Endodermal cell (in vitro differentiated cells): ENCODE results near the gene PADI1. TPM values are rescaled to one million over a fixed set of nuclear protein-coding genes. Genes with fewer than 3 reads are reported as not detected.

Source experiments
- DNase-seq: peaks from one replicate; pipeline ENCODE4 v3.0.0-alpha.2; 2017
- H3K27ac ChIP-seq: 2 replicates; pipeline ENCODE4 v1.5.1; 2013; ENCODE audit warnings: mild to moderate bottlenecking, low read depth, low read length, moderate library complexity
- H3K27me3 ChIP-seq: 2 replicates; pipeline ENCODE4 v1.6.1; 2013; ENCODE audit warnings: mild to moderate bottlenecking, low read length, moderate library complexity; ENCODE audit not compliant: insufficient read depth, control insufficient read depth, poor library complexity, severe bottlenecking
- H3K36me3 ChIP-seq: 2 replicates; pipeline ENCODE4 v1.7.0; 2013; ENCODE audit warnings: mild to moderate bottlenecking, low read length, moderate library complexity; ENCODE audit not compliant: control insufficient read depth, insufficient read depth
- H3K4me1 ChIP-seq: one replicate; pipeline ENCODE4 v1.7.0; 2013; ENCODE audit warnings: low read length; ENCODE audit not compliant: control insufficient read depth, insufficient read depth
- H3K4me3 ChIP-seq: 2 replicates; pipeline ENCODE4 v1.5.1; 2013; ENCODE audit warnings: mild to moderate bottlenecking, low read length, moderate library complexity
- H3K9ac ChIP-seq: 2 replicates; pipeline ENCODE4 v1.6.1; 2013; ENCODE audit warnings: mild to moderate bottlenecking, low read length, moderate library complexity; ENCODE audit not compliant: poor library complexity, severe bottlenecking; ENCODE audit errors: extremely low read depth
- H3K9me3 ChIP-seq: 2 replicates; pipeline ENCODE4 v1.6.1; 2013; ENCODE audit warnings: mild to moderate bottlenecking, low read length, moderate library complexity; ENCODE audit not compliant: control insufficient read depth
- H3K27ac Mint-ChIP-seq: 2 replicates; pipeline ENCODE4 v1.8.0; 2020; ENCODE audit warnings: mixed read lengths
- H3K27me3 Mint-ChIP-seq: 2 replicates; pipeline ENCODE4 v1.8.0; 2021; ENCODE audit warnings: mild to moderate bottlenecking, mixed read lengths; ENCODE audit not compliant: insufficient read depth
- H3K36me3 Mint-ChIP-seq: 2 replicates; pipeline ENCODE4 v1.8.0; 2020; ENCODE audit warnings: low read depth, mixed read lengths
- H3K4me1 Mint-ChIP-seq: 2 replicates; pipeline ENCODE4 v1.8.0; 2020; ENCODE audit warnings: mixed read lengths
- H3K4me3 Mint-ChIP-seq: 2 replicates; pipeline ENCODE4 v1.8.0; 2020; ENCODE audit warnings: mild to moderate bottlenecking, moderate library complexity, mixed read lengths
- H3K9me3 Mint-ChIP-seq: 2 replicates; pipeline ENCODE4 v1.8.0; 2020; ENCODE audit warnings: mild to moderate bottlenecking, mixed read lengths
- WGBS, 2 experiments: methylation state at CpG; one replicate each; pipeline versions ENCODE4 v1.1.5 to v1.1.7; 2013; ENCODE audit warnings: missing lambda C conversion rate in 2 of 2, mixed read lengths in 1 of 2; ENCODE audit not compliant: insufficient coverage in 1 of 2, insufficient read length in 1 of 2; 5-methylcytosine and 5-hydroxymethylcytosine counted together
- total RNA-seq, 2 donors: library from RNA; stranded (reverse); fragmentation: NEBNext Ultra II Directional in 1 of 2; extraction: Animal tissue kit (Norgen Biotek cat#: 25700) in 1 of 2; gene quantifications; 2 replicates in 1 of 2; 3 replicates in 1 of 2; pipeline ENCODE4 v1.2.1, GENCODE V29; 2021
- TF ChIP-seq, protein P1 (sequence below): fragments of 200-600 bp; sonication (generic); conservative IDR thresholded peaks from 2 replicates; pipeline ENCODE4 v1.5.0; 2021; ENCODE audit warnings: antibody characterized with exemption, mild to moderate bottlenecking

Gene PADI1
- total RNA-seq, 2 donors from 2014 or later, result 0.13 TPM; not detected in 1

- Histone ChIP-seq H3K9me3 (no peaks in the 10 kb centered on the region), H3K27ac (no peak overlapping the region), H3K36me3 (no peaks in the 10 kb centered on the region), H3K4me1 (no peaks in the 10 kb centered on the region), H3K9ac (no peak overlapping the region), H3K27me3 (no peaks in the 10 kb centered on the region), H3K4me3 (no peak overlapping the region)
- no peaks in the 10 kb centered on the region for H3K27me3 Mint-ChIP-seq
- no peaks in the 10 kb centered on the region for H3K4me1 Mint-ChIP-seq
- TF ChIP-seq, protein P1, sequence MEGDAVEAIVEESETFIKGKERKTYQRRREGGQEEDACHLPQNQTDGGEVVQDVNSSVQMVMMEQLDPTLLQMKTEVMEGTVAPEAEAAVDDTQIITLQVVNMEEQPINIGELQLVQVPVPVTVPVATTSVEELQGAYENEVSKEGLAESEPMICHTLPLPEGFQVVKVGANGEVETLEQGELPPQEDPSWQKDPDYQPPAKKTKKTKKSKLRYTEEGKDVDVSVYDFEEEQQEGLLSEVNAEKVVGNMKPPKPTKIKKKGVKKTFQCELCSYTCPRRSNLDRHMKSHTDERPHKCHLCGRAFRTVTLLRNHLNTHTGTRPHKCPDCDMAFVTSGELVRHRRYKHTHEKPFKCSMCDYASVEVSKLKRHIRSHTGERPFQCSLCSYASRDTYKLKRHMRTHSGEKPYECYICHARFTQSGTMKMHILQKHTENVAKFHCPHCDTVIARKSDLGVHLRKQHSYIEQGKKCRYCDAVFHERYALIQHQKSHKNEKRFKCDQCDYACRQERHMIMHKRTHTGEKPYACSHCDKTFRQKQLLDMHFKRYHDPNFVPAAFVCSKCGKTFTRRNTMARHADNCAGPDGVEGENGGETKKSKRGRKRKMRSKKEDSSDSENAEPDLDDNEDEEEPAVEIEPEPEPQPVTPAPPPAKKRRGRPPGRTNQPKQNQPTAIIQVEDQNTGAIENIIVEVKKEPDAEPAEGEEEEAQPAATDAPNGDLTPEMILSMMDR, result no peak
- no peak overlapping the region for H3K4me3 Mint-ChIP-seq
- H3K9me3 Mint-ChIP-seq, result no peaks in the 10 kb centered on the region
- DNase-seq, result no peak
- WGBS, 2 experiments, result 90 to 91% methylated on average over 6 to 8 of the region's 8 CpGs
- no peak overlapping the region for H3K27ac Mint-ChIP-seq
- H3K36me3 Mint-ChIP-seq, result no peaks in the 10 kb centered on the region
Measured at GRCh38 chr1:17277511-17278159, 72.7 kb downstream of the PADI1 start.

GRCh38 chr1:17278996-17279830 lies 74.3 kb downstream of the PADI1 start:
- H3K4me3 ChIP-seq, result no peak overlapping the region
- H3K9me3 Mint-ChIP-seq, result no peaks in the 10 kb centered on the region
- H3K9ac ChIP-seq, result no peak overlapping the region
- H3K4me3 Mint-ChIP-seq, result no peak overlapping the region
- WGBS, 2 experiments, result 89 to 95% methylated on average over 14 of the region's 14 CpGs
- no peak for DNase-seq
- H3K4me1 ChIP-seq, result no peaks in the 10 kb centered on the region
- TF ChIP-seq, protein P1, result no peak
- no peaks in the 10 kb centered on the region for H3K36me3 ChIP-seq
- H3K9me3 ChIP-seq, result no peaks in the 10 kb centered on the region
- H3K27ac Mint-ChIP-seq, result no peak overlapping the region
- no peaks in the 10 kb centered on the region for H3K27me3 Mint-ChIP-seq
- no peaks in the 10 kb centered on the region for H3K27me3 ChIP-seq
- H3K36me3 Mint-ChIP-seq, result no peaks in the 10 kb centered on the region
- H3K27ac ChIP-seq, result peak overlapping the region; percentile 16
- no peaks in the 10 kb centered on the region for H3K4me1 Mint-ChIP-seq

DNA sequence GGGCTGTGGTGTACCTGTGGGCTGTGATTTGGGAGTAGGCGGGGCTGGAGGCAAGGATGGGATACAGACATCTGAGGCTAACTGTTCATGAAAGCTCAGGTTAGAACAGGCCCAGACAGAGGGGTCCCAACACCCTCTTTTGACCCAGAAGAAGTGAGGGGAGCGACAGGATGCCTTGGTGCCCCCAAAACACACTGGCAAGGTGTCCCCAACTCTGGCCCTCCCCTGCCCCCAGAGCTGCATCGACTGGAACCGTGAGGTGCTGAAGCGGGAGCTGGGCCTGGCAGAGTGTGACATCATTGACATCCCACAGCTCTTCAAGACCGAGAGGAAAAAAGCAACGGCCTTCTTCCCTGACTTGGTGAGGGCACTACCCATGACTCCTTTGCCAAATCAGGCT lies 75.5 kb downstream of the PADI1 start:
- Mint-ChIP-seq H3K27me3 (no peaks in the 10 kb centered on the region), H3K4me1 (no peaks in the 10 kb centered on the region), H3K9me3 (no peaks in the 10 kb centered on the region), H3K4me3 (no peak overlapping the region), H3K27ac (no peak overlapping the region), H3K36me3 (no peaks in the 10 kb centered on the region)
- Histone ChIP-seq H3K9me3 (no peaks in the 10 kb centered on the region), H3K27ac (no peak overlapping the region), H3K27me3 (no peaks in the 10 kb centered on the region), H3K36me3 (no peaks in the 10 kb centered on the region), H3K4me1 (no peaks in the 10 kb centered on the region), H3K9ac (no peak overlapping the region), H3K4me3 (no peak overlapping the region)
- 85 to 93% methylated on average over 7 of the region's 7 CpGs for WGBS, 2 experiments
- DNase-seq, result no peak
- TF ChIP-seq, protein P1, result no peak
